Measurements from ENCODE around the gene STAT5B.
"Not testable (repeated sequence)": the region's sequence is repeated elsewhere in the genome, so short reads cannot be mapped to it uniquely, and the experiment has no call there.

The STAT5B gene

DNA sequence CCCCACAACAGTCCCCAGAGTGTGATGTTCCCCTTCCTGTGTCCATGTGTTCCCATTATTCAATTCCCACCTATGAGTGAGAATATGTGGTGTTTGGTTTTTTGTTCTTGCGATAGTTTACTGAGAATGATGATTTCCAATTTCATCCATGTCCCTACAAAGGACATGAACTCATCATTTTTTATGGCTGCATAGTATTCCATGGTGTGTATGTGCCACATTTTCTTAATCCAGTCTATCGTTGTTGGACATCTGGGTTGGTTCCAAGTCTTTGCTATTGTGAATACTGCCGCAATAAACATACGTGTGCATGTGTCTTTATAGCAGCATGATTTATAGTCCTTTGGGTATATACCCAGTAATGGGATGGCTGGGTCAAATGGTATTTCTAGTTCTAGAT, 11.8 kb downstream of the STAT5B start:
- not testable (repeated sequence) for DNase-seq

DNA sequence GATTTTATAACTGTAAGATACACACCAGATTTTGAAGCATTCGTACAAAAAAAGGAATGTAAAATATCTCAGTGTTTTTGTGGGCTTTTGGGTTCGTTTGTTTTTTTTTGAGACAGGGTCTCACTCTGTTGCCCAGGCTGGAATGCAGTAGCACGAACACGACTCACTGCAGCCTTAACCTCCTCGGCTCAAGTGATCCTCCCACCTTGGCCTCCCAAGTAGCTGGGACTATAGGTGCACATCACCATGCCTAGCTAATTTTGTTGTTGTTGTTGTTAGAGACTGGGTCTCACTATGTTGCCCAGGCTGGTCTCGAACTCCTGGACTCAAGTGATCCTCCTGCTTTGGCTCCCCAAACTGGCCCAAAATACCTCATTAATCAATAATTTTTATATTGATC, 15.9 kb downstream of the STAT5B start:
- no peak for DNase-seq

DNA sequence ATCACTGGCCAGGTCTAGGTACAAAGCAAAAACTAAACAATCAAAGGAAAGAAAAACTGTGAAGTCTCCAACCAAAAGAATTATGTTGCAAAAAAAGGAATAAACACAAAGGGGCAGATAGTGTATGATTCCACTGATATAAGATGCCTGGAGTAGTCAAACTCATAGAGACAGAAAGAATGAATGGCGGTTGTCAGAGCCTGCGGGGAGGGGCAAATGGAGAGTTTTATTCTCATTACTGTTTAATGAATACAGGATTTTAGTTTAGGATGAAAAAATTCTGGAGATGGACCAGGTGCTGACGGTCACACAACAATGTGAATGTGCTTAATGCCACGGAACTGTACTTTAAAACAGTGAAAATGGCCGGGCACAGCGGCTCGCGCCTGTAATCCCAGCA, 20.7 kb downstream of the STAT5B start:
- DNase-seq = no peak

DNA sequence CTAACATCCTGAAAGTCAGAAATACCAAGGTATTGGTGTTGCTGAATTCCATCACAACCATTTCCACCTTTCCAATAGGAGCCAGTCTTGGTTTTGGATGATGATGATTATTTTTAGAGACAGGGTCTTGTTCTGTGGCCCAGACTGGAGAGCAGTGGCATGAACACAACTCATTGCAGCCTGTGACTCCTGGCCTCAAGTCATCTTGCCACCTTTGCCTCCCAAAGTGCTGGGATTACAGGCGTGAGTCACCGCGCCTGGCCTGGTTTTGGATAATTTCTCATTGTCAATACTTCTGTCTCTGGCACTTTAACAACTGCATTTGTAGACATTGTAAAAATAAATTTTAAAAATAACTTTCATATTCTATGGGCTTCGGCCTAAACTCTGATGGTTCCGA, 22.6 kb downstream of the STAT5B start:
- DNase-seq = no peak

DNA sequence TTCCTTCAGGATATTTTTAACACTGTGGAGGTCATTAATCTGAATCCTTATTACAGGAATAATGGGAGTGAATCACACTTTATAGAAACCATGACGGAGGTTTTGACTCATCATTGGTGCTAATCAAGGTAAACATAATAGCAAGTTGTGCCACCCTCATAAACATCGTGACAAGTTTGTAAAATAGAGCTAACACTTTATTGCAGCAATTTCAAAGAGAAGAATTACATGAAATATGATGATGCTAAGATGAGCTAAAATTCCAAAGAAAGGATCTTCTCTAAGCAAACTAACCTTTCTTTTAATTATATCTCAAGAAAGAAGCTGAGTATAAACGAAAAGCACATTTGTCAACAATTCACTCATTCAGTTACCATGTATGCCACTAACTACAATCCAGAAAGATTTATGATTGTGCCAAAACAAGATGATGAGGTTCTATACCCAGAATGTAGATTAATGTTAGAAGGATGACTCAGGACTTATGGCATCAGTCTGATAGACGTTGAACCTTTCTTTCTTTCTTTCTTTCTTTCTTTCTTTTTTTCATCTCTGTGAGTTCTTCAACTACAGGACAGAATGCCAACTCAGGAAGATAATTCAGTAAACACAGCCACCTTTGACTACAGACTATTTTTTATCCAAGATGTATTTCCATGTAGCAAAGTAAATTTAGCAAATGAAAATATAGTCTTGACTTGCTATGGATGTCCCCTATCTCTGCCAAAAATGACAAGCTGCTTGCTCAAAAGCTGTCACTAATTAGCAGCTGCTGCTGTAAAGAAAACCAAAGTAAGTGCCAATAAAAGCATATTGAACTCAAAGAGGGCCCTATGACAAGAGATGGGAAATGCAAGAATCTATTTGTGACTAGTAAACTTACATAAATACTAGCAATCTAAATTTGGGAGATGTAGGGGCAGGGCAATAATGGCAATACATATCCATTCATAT, 23.3 kb downstream of the STAT5B start:
- no peak for DNase-seq

DNA sequence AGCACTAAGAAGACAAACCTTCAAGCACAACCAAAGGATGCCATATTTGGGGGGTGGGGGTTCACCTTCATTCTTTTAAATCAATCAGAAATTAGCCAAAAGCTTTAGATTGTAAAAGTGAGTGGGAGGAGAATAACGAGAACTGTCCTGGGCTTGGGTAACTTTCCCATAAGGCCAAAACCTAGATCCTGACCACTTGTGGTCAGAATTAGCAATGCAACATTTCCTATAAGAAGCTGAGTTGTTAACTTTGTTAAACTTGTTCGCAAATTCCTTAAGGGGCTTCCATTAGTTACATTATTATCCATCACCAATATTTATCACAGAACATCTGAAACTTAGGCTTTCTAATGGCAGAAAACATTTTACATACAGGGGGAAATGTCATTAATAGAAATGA, 25.1 kb downstream of the STAT5B start:
- no peak for DNase-seq

DNA sequence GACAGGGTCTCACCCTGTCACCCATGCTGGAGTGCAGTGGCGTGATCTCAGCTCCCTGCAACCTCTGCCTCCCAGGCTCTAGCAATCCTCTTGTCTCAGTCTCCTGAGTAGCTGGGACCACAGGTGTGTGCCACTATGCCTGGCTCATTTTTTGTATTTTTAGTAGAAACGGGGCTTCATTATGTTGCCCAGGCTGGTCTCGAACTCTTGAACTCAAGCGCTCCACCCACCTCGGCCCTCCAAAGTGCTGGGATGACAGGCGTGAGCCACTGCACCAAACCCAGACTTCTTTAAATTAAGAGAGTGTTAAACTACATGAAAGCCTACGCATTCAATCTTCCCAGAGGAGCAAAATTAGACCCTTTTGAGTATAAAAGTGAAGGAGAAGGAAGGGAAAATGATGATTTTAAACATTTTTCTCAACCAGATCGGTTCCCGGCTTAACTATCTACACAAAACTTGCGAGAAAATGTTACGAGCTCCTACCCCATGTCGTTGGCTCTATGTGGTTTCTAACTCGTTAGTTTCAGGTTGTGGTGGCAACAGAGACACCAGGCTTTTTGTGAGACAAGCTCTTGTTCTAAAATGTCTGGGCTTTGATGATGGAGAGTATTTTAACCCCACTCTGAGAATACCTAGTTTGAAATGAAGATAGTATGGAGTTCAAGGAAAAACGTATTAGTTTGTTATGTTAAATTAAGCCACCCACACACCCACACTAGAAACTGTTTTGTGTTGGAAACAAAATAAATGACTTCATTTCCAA, 26.3 kb downstream of the STAT5B start:
- DNase-seq = peak; percentile 23

DNA sequence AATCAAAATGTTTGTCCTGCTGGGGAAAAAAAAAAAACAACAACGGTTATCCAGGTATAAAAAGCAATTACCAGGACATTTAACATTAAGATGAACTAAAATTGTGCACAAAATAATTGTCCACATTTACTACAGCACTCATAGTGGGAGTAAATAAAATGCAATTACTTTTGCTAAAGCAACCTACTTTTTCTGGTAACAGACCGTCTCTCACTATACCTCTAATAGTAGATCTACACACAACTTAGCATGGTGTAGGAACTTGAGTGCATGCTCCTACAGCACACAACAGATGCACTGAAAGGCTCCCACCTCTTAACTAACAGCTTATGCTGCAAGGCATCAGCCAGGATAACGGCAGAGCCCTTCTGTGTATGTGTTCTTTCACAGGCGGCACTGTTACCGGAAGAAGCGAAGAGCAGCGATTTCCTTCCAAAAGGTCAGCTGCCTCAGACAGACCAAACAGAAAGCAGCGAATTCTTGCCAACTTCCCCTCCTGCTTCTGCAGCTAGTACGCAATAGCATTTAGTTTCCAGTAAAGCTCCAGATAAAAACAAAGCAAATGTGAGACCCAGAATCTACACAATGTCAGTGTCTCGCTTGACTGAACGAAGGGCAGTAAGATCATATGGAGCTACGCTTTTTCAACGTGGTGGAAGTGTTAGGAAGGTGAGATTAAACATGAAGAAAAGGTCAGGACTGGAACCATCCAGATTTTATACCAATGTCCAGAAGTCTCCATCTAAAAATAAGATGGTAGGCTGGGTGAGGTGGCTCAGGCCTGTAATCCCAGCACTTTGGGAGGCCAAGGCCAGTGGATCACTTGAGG, 27.6 kb downstream of the STAT5B start:
- DNase-seq = peak; percentile 67

DNA sequence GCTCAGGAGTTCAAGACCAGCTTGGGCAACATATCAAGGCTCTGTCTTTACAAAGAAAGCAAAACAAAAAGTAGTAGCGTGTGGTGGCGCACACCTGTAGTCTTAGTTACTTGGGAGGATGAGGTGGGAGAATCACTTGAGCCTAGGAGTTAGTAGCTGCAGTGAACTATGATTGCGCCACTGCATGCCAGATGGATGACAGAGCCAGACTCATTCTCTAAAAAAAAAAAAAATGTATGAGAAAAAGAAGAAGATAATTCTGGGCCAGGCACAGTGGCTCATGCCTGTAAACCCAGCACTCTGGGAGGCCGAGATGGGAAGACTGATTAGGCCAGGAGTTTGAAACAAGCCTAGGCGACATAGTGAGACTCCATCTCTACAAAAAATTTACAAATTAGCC, 28.5 kb downstream of the STAT5B start:
- no peak for DNase-seq

DNA sequence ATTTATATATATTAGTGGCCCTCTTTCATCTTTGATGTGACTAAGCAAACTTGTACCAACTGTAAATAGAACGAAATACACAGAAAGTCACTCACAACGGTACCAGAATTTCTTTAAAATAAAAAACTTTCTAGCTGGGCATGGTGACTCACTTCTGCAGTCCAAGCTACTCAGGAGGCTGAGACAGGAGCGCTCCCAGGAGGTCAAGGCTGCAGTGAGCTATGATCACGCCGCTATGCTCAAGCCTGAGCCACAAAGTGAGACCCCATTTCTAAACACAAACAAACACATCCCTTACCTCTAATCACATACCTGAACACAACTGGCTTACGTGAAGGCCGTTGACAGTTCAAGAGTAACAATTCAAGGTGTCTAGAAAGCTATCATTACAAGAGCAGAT, 29.7 kb downstream of the STAT5B start:
- no peak for DNase-seq

DNA sequence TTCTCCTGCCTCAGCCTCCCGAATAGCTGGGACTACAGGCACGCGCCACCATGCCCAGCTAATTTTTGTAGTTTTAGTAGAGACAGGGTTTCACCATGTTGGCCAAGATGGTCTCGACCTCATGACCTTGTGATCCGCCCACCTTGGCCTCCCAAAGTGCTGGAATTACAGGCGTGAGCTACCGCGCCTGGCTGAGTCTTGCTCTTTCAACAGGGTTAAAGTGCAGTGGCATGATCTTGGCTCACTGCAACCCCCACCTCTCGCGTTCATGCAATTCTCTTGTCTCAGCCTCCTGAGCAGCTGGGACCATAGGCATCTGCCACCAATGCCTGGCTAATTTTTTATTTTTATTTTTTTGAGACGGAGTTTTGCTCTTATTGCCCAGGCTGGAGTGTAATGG, 31.0 kb downstream of the STAT5B start:
- not testable (repeated sequence) for DNase-seq

DNA sequence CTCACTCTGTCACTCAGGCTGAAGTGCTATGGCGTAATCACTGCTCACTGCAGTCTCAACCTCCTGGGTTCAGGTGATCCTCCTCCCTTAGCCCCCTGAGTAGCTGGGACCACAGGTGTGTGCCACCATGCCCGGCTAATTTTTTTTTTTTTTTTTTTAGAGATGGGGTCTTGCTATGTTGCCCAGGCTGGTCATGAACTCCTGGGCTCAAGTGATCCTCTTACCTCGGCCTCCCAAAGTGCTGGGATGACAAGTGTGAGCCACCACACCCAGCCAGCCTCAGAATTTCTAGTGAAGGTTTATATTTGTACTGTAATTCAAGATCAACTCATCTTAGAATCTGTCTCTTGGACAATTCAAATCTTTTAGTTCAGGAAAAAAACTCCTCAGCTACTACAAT, 32.1 kb downstream of the STAT5B start:
- not testable (repeated sequence) for DNase-seq

DNA sequence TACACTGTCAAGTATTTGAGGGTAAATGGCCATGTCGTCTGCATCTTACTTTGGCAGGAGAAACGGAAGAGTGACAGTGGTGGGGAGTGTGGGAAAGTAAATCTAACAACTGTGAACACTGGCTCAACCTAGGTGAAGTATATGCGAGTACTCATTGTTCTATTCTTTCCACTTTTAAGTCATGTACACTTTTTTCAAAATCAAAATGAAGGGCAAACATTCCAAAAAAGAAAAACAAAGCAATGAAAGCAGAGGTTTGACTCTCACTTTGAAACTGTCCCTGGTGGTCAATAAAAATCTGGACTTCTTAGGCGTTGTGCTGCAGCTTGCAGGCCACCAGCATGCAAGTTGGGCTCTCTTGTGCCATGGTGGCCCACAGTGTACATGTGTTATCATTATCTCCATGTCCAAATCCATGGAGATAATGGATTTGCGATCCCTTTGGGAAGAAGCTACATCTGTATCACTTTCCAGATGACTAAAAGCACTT, 32.7 kb downstream of the STAT5B start:
- DNase-seq = no peak

DNA sequence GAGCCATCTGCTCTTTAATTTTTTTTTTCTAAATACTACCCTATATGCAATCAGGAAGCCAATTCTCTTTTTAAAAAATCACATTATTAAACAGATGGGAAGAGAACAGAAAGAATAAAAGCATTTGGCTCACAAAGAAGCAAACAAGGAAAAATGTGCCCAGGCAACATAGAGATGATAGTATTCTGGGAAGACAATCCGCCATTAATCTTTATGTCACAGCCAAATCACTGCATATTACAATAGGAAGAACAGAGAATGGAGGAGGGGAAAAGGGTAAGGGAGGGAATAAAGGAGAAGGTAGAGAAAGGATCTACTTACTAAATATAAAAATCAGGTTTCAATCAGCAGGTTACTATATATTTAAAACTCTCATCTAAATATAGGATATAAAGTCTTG, 34.3 kb downstream of the STAT5B start:
- DNase-seq = no peak

DNA sequence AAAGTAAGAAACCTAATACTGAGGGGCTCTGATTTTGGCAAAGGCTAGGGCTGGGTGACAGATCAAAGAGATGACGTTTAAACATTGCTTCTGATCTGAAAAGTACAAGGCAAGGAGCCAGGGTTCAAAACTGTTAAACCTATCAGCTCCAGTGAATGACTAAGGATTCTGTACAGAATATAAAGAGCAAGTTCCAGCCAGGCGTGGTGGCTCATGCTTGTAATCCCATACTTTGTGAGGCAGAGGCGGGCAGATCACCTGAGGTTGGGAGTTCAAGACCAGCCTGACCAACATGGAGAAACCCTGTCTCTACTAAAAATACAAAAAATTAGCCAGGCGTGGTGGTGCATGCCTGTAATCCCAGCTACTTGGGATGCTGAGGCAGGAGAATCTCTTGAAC, 35.3 kb downstream of the STAT5B start:
- not testable (repeated sequence) for DNase-seq

DNA sequence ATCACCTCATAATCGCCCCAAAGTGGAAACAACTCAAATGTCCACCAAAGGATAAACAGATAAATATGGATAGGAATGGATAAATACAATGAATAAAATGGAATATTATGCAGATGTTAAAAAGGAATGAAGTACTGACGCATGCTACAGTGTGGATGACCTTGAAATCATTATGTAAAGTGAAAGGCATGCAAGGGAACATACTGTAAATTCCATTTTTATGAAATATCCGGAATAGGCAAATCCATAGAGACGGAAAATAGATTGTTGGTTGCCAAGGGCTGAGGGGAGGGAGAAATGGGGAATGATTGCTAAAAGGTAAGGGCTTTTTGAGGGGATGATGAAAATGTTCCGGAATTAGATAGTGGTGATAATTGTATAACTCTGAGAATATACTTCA, 36.0 kb downstream of the STAT5B start:
- DNase-seq = no peak

DNA sequence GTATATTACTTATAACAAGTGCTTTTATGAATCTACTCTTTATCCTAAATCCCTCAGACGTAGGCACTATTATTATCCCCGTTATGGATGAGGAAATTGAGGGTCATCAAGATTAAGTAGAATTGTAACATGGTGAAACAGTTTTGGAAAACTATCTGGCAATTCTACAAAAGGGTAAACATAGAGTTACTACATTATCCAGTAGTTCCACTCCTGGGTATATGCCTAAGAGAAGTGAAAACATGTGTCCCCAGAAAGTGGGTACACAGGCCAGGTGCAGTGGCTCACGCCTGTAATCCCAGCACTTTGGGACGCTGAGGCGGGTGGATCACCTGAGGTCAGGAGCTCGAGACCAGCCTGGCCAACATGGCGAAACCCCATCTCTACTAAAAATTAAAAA, 36.6 kb downstream of the STAT5B start:
- DNase-seq = not testable (repeated sequence)

DNA sequence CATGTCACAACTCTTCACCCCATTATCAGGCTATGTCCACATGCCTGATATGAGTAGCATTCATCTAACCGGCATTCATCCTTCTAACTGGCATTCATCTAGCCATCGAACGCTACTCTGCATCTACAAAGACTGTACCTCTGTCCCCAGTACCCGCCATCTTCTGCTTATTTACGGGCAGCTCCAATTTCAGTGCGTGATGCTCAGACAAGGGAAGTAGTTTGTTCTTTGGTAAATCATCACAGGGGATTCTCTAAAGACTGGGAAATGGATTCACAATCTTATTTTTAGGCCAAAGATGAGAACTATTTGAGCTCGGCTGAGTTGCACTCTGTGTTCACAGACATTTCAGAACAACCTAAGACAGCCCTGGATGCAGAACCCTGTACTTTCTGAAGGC, 39.4 kb downstream of the STAT5B start:
- no peak for DNase-seq

DNA sequence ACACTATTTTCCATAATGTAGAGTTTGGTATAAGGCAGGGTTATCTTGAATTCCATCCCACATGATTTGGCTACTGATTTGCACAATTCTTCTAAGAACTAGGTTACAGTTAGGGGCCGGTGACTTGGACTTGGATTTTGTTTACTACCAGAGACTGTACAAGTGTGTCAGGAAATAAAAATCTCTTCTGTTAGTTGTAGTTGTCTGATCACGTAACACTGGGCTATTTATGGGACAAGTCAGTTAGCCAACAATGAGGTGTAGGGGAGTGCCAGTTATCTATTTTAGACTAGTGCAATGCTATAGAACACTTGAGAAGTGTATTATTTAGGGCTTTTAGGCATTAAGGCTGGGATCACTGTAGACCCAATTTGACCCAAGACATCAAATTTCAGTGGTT, 42.2 kb downstream of the STAT5B start:
- DNase-seq = no peak

DNA sequence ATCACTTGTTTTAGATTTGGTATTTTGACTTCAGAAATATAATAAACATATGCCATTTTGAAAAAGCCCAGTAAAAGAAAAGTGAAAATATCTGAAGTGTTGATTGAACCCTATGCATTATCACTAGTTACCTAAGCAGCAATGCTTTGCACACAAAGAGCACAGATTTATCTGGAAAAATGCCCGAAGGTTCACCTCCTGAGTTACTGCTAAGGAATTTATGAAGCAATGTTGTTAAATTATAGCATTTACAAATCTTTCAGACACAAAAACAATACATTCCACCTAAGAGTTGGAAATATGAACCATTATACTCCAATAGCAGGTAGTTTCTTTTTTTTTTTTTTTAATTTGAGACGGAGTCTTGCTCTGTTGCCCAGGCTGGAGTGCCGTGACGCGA, 43.0 kb downstream of the STAT5B start:
- no peak for DNase-seq

DNA sequence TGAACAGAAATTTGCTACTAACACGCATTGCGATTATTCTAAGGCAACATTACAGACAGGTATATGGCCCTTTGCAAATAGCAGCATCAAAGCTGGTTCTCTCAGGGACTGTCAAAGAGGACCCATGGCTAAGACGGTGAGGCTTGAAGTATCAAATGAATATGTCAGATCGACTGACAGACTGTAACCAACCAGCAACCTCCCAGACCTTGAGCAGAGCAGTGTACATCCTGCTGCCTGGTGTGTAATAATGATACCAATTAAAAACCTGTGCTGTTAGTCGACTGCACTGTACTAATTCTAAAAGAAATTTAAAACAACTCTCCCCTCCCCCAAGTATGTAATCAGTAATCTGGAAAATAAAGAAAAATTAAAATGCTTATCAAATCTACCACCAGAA, 46.0 kb downstream of the STAT5B start:
- DNase-seq = no peak

DNA sequence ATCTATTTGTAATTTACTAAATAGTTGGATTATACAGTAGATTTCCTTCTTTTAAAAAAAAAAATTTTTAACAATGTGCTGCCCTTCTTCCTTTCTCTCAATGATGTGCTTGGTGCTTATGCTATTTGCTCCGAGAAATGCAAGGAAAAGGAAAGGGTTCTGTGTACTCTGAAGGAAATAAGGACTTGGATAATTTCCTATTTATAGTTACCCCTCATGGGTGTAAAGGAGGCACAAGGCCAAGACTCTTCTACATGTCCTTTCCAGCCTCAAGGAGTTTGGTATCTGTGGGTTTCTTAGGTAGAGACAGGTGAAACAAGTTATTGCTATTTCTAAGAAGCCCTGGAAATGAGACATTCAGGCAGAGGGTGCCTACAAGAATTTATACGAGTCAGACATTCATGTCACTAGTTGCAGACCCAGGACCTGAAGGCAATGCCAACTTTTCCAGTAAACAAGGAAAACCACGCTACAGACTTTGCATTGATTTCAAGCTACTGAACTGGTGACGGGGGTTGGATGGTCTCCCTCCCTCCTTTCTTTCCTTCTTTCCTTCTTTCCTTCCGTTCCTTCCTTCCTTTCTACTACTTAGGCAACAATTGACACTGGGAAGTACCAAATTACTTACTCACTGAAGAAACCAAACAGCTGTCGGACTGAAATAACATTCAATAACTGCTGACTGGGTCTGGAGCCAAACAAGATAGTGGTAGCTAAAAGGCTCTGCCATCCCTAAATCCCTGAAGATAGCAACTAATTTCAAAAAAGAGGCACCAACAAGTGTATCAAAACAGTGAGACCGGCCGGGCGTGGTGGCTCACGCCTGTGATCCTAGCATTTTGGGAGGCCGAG, 48.1 kb downstream of the STAT5B start:
- no peak for DNase-seq

All from activated naive CD4-positive, alpha-beta T cell treated with anti-CD3 and anti-CD28 coated beads, Interleukin-2, amount 50 U/mL, for 16 hours (primary cell).